ENCODE results near the gene HNF1B. TPM values are rescaled to one million over a fixed set of nuclear protein-coding genes. Genes with fewer than 3 reads are reported as not detected.

The HNF1B gene
- total and polyA plus RNA-seq, 12 donors = 0.03 to 0.11 (median 0.08) TPM; not detected in 9

- TF ChIP-seq POLR2A (IDR thresholded peaks at IDR 0.05) (no peak), CTCF (IDR thresholded peaks at IDR 0.05) (no peak)
- H3K36me3 ChIP-seq (replicated peaks in 1 of 2) = no peaks in the 10 kb centered on the region
- no peak overlapping the region for H3K27ac ChIP-seq
- 89 to 95% (median 92%) methylated on average over 1 of the region's 1 CpG for WGBS, 4 donors
- peaks cover 8% of the 10 kb centered on the region for H3K27me3 ChIP-seq
- intact Hi-C loops (cut with DNase I) = no loop called here
- no peaks in the 10 kb centered on the region for H3K9me3 ChIP-seq (replicated peaks in 1 of 3)
- DNase-seq = no peak
- no peak overlapping the region for H3K4me3 ChIP-seq
- no peaks in the 10 kb centered on the region for H3K4me1 ChIP-seq (replicated peaks in 1 of 2)
Observed at GRCh38 chr17:37678036-37678435, 66.8 kb downstream of the HNF1B start.

GRCh38 chr17:37677021-37677420 is 67.8 kb downstream of the HNF1B start:
- no peak for DNase-seq
- TF ChIP-seq POLR2A (IDR thresholded peaks at IDR 0.05) (no peak), CTCF (IDR thresholded peaks at IDR 0.05) (no peak)
- no peaks in the 10 kb centered on the region for H3K36me3 ChIP-seq (replicated peaks in 1 of 2)
- intact Hi-C loops (cut with DNase I) = no loop called here
- no peaks in the 10 kb centered on the region for H3K4me1 ChIP-seq (replicated peaks in 1 of 2)
- H3K27ac ChIP-seq = no peak overlapping the region
- H3K27me3 ChIP-seq = peaks cover 8% of the 10 kb centered on the region
- no peak overlapping the region for H3K4me3 ChIP-seq
- WGBS, 4 donors = 57 to 92% (median 80%) methylated on average over 1 of the region's 1 CpG
- no peaks in the 10 kb centered on the region for H3K9me3 ChIP-seq (replicated peaks in 1 of 3)

GRCh38 chr17:37676115-37676925 is 68.5 kb downstream of the HNF1B start:
- intact Hi-C loops (cut with DNase I) = no loop called here
- 26 to 36% (median 32%) methylated on average over 6 to 7 of the region's 7 CpGs for WGBS, 4 donors
- TF ChIP-seq POLR2A (IDR thresholded peaks at IDR 0.05) (no peak), CTCF (IDR thresholded peaks at IDR 0.05) (no peak)
- H3K9me3 ChIP-seq (replicated peaks in 1 of 3) = no peaks in the 10 kb centered on the region
- no peak overlapping the region for H3K27ac ChIP-seq
- H3K4me3 ChIP-seq = no peak overlapping the region
- H3K36me3 ChIP-seq (replicated peaks in 1 of 2) = no peaks in the 10 kb centered on the region
- no peak for DNase-seq
- H3K4me1 ChIP-seq (replicated peaks in 1 of 2) = no peaks in the 10 kb centered on the region
- H3K27me3 ChIP-seq = peaks cover 8% of the 10 kb centered on the region

GRCh38 chr17:37674511-37674910 is 70.3 kb downstream of the HNF1B start:
- DNase-seq = no peak
- intact Hi-C loops (cut with DNase I) = no loop called here

More at GRCh38 chr17:37674511-37674910, 70.3 kb downstream of the HNF1B start:
- Histone ChIP-seq H3K27ac (no peak overlapping the region), H3K4me3 (no peak overlapping the region), H3K4me1 (replicated peaks in 1 of 2) (no peaks in the 10 kb centered on the region), H3K27me3 (peaks cover 8% of the 10 kb centered on the region), H3K36me3 (replicated peaks in 1 of 2) (no peaks in the 10 kb centered on the region), H3K9me3 (replicated peaks in 1 of 3) (no peaks in the 10 kb centered on the region)
- TF ChIP-seq POLR2A (IDR thresholded peaks at IDR 0.05) = no peak
- no peak for TF ChIP-seq CTCF (IDR thresholded peaks at IDR 0.05)
- WGBS, 4 donors = 60 to 78% (median 70%) methylated on average over 1 of the region's 1 CpG
